Measurements from ENCODE around the gene CCR5AS.
"Not testable (repeated sequence)": the region's sequence is repeated elsewhere in the genome, so short reads cannot be mapped to it uniquely, and the experiment has no call there.

The CCR5AS gene

GRCh38 chr3:46416811-46417510 is 10.1 kb upstream of the CCR5AS start:
- Mint-ChIP-seq H3K4me1 (peaks cover 19% of the 10 kb centered on the region), H3K36me3 (no peaks in the 10 kb centered on the region), H3K9me3 (no peaks in the 10 kb centered on the region), H3K27me3 (no peaks in the 10 kb centered on the region), H3K4me3 (no peak overlapping the region), H3K27ac (peak overlapping the region; percentile 62)
- no peak for DNase-seq

GRCh38 chr3:46416125-46416810 is 9.4 kb upstream of the CCR5AS start:
- H3K27ac Mint-ChIP-seq = peak overlapping the region; percentile 62
- peak; percentile 37 for DNase-seq
- peaks cover 17% of the 10 kb centered on the region for H3K4me1 Mint-ChIP-seq

DNA sequence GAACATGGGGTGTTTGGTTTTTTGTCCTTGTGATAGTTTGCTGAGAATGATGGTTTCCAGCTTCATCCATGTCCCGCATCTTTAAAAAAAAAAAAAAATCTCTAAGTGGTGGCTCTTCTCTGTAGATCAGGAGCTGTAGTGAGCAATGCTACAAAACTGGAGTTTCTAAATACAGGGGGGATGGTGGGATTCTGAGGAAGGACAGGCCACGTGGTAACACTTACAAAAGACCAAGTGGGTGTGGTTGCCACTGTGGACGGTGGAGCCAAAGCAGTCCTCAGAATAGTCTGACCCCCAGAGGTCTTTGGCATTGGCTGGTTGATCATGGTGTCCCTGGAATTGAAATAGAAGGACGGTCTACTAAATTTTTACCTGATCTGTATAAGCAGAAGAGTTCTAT is 7.9 kb upstream of the CCR5AS start:
- no peak overlapping the region for H3K4me3 Mint-ChIP-seq
- no peaks in the 10 kb centered on the region for H3K27me3 Mint-ChIP-seq
- H3K27ac Mint-ChIP-seq = no peak overlapping the region
- no peaks in the 10 kb centered on the region for H3K36me3 Mint-ChIP-seq
- no peak for DNase-seq
- peaks cover 22% of the 10 kb centered on the region for H3K4me1 Mint-ChIP-seq
- H3K9me3 Mint-ChIP-seq = no peaks in the 10 kb centered on the region

More at GRCh38 chr3:46416125-46416810, 9.4 kb upstream of the CCR5AS start:
- Mint-ChIP-seq H3K27me3 (no peaks in the 10 kb centered on the region), H3K36me3 (no peaks in the 10 kb centered on the region), H3K9me3 (no peaks in the 10 kb centered on the region), H3K4me3 (no peak overlapping the region)

DNA sequence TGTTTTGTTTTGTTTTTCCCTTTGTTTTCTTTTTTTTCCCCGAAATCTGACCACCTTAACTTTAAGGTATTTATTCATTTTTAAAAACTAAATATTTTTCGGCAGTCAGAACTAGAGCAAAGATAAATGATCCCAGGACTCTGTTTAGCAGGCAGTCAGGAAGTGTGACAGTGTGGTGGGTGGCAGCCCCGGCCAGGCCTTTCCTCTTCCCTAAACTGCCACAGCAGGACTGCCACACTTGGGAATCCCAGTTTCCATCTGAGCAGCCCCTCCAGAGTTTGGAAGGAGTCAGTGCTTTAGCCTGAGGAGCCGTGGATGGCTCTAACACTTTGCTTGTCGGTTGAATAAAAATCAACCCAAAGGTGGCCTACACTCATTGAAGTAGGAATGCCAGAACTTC is 7.1 kb upstream of the CCR5AS start:
- H3K4me3 Mint-ChIP-seq = no peak overlapping the region
- H3K9me3 Mint-ChIP-seq = no peaks in the 10 kb centered on the region
- no peak overlapping the region for H3K27ac Mint-ChIP-seq
- H3K36me3 Mint-ChIP-seq = peaks cover under 1% of the 10 kb centered on the region
- no peaks in the 10 kb centered on the region for H3K27me3 Mint-ChIP-seq
- DNase-seq = no peak
- peaks cover 27% of the 10 kb centered on the region for H3K4me1 Mint-ChIP-seq

GRCh38 chr3:46412786-46413298 is 6.0 kb upstream of the CCR5AS start:
- Mint-ChIP-seq H3K4me1 (peaks cover 35% of the 10 kb centered on the region), H3K36me3 (peaks cover 3% of the 10 kb centered on the region), H3K9me3 (no peaks in the 10 kb centered on the region), H3K27me3 (no peaks in the 10 kb centered on the region), H3K27ac (no peak overlapping the region), H3K4me3 (no peak overlapping the region)
- no peak for DNase-seq

- H3K9me3 Mint-ChIP-seq = no peaks in the 10 kb centered on the region
- no peak overlapping the region for H3K4me3 Mint-ChIP-seq
- peaks cover 40% of the 10 kb centered on the region for H3K4me1 Mint-ChIP-seq
- H3K27me3 Mint-ChIP-seq = no peaks in the 10 kb centered on the region
- no peak overlapping the region for H3K27ac Mint-ChIP-seq
- no peak for DNase-seq
- H3K36me3 Mint-ChIP-seq = peaks cover 3% of the 10 kb centered on the region
Observed at GRCh38 chr3:46411271-46411670, 4.4 kb upstream of the CCR5AS start.

DNA sequence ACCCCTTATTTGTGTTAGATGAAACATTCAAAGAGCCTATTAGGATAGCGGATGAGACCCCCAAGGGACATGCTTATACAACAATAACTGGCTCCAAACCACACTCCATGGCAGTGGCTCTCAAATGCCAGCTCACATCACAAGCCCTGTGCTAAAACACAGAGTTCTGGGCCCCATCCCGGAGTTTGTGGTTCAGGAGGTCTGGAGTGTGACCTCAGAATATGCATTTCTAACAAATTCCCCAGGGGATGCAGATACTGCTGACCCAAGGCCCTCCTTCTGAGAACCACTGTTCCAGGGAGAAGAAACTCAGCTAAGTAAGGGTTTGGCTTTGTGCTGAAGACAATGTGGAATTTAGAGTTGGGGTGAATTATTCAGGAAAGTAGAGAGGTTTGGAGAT is 3.8 kb upstream of the CCR5AS start:
- Mint-ChIP-seq H3K27ac (no peak overlapping the region), H3K4me3 (no peak overlapping the region), H3K9me3 (no peaks in the 10 kb centered on the region), H3K4me1 (peaks cover 34% of the 10 kb centered on the region), H3K27me3 (no peaks in the 10 kb centered on the region), H3K36me3 (peaks cover 3% of the 10 kb centered on the region)
- no peak for DNase-seq

- H3K36me3 Mint-ChIP-seq = peaks cover 3% of the 10 kb centered on the region
- H3K27ac Mint-ChIP-seq = peak overlapping the region; percentile 63
- H3K4me1 Mint-ChIP-seq = peaks cover 33% of the 10 kb centered on the region
- H3K9me3 Mint-ChIP-seq = no peaks in the 10 kb centered on the region
- H3K27me3 Mint-ChIP-seq = no peaks in the 10 kb centered on the region
- DNase-seq = no peak
- H3K4me3 Mint-ChIP-seq = no peak overlapping the region
Observed at GRCh38 chr3:46409739-46410489, 3.0 kb upstream of the CCR5AS start.

DNA sequence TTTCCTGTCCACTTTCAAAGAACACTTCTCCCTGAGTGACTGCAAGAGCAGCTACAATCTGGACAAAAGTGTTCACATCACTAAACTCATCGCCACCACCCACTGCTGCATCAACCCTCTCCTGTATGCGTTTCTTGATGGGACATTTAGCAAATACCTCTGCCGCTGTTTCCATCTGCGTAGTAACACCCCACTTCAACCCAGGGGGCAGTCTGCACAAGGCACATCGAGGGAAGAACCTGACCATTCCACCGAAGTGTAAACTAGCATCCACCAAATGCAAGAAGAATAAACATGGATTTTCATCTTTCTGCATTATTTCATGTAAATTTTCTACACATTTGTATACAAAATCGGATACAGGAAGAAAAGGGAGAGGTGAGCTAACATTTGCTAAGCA is 2.0 kb upstream of the CCR5AS start:
- Mint-ChIP-seq H3K4me3 (no peak overlapping the region), H3K9me3 (no peaks in the 10 kb centered on the region), H3K27ac (no peak overlapping the region), H3K36me3 (peaks cover 3% of the 10 kb centered on the region), H3K27me3 (no peaks in the 10 kb centered on the region), H3K4me1 (peaks cover 33% of the 10 kb centered on the region)
- DNase-seq = no peak

GRCh38 chr3:46407970-46408369 is 1.1 kb upstream of the CCR5AS start:
- no peaks in the 10 kb centered on the region for H3K27me3 Mint-ChIP-seq
- H3K36me3 Mint-ChIP-seq = peaks cover 3% of the 10 kb centered on the region
- peaks cover 33% of the 10 kb centered on the region for H3K4me1 Mint-ChIP-seq
- H3K27ac Mint-ChIP-seq = no peak overlapping the region
- H3K4me3 Mint-ChIP-seq = peak overlapping the region; percentile 85
- DNase-seq = no peak
- no peaks in the 10 kb centered on the region for H3K9me3 Mint-ChIP-seq

GRCh38 chr3:46406443-46406787 is 451 bp downstream of the CCR5AS start:
- H3K4me3 Mint-ChIP-seq = peak overlapping the region; percentile 85
- peaks cover 33% of the 10 kb centered on the region for H3K4me1 Mint-ChIP-seq
- no peaks in the 10 kb centered on the region for H3K27me3 Mint-ChIP-seq
- no peak for DNase-seq
- H3K36me3 Mint-ChIP-seq = peaks cover 3% of the 10 kb centered on the region
- no peaks in the 10 kb centered on the region for H3K9me3 Mint-ChIP-seq
- H3K27ac Mint-ChIP-seq = peak overlapping the region; percentile 86

GRCh38 chr3:46405301-46406019 is 1.4 kb downstream of the CCR5AS start:
- Mint-ChIP-seq H3K4me3 (no peak overlapping the region), H3K36me3 (peaks cover 3% of the 10 kb centered on the region), H3K27ac (no peak overlapping the region), H3K4me1 (peaks cover 33% of the 10 kb centered on the region), H3K27me3 (no peaks in the 10 kb centered on the region), H3K9me3 (no peaks in the 10 kb centered on the region)
- DNase-seq = no peak

DNA sequence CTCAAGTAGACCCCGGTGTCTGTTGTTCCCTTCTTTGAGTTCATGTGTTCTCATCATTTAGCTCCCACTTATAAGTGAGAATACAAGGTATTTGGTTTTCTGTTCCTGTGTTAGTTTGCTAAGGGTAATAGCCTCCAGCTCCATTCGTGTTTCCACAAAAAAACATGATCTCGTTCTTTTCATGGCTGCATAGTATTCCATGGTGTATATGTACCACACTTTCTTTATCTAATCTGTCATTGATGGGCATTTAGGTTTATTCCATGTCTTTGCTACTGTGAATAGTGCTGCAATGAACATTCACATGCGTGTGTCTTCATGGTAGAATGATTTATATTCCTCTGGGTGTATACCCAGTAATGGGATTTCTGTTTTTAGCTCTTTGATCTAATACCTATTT is 4.0 kb downstream of the CCR5AS start:
- H3K27ac Mint-ChIP-seq = not testable (repeated sequence)

GRCh38 chr3:46401579-46401978 is 5.3 kb downstream of the CCR5AS start:
- Mint-ChIP-seq H3K4me1 (peaks cover 3% of the 10 kb centered on the region), H3K27ac (no peak overlapping the region)

More for the DNA sequence above, 4.0 kb downstream of the CCR5AS start:
- DNase-seq, H3K9me3 Mint-ChIP-seq, H3K4me3 Mint-ChIP-seq, H3K27me3 Mint-ChIP-seq, H3K36me3 Mint-ChIP-seq: not testable (repeated sequence)
- H3K4me1 Mint-ChIP-seq = peaks cover 15% of the 10 kb centered on the region

DNA sequence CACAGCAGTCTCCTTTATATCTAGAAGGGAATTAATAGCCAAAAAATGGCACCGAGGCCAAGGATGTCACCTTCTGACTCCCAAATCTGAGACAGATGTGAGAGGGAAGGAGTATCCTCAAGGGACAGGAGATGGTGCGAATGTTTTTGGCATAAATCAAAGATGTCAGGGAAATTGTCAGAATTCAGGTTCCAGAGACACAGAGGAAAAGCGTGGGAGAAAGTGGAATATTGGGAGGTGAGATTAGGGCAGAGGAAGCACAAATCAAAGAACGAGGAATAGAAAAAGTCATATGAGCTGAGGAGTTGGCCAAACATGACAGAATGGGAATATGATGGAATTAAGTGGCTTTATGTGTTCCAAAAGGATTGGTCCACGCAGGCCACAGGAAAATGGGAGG is 6.0 kb downstream of the CCR5AS start:
- Mint-ChIP-seq H3K4me1 (peaks cover 2% of the 10 kb centered on the region), H3K4me3 (no peak overlapping the region), H3K9me3 (no peaks in the 10 kb centered on the region), H3K36me3 (no peaks in the 10 kb centered on the region), H3K27ac (no peak overlapping the region), H3K27me3 (no peaks in the 10 kb centered on the region)
- no peak for DNase-seq

More at GRCh38 chr3:46401579-46401978, 5.3 kb downstream of the CCR5AS start:
- H3K4me3 Mint-ChIP-seq = no peak overlapping the region
- H3K36me3 Mint-ChIP-seq = no peaks in the 10 kb centered on the region
- no peaks in the 10 kb centered on the region for H3K27me3 Mint-ChIP-seq
- H3K9me3 Mint-ChIP-seq = no peaks in the 10 kb centered on the region
- no peak for DNase-seq
